HG03565 (cell line): ENCODE data around the gene GINS1.
"Not testable (repeated sequence)": the region's sequence is repeated elsewhere in the genome, so short reads cannot be mapped to it uniquely, and the experiment has no call there.

Experiments
- ATAC-seq: cut with Tn5 transposase; IDR thresholded peaks from one replicate; pipeline ENCODE4 v1.9.1; 2021; ENCODE audit warnings: mild to moderate bottlenecking, moderate library complexity; ENCODE audit not compliant: unreplicated experiment

The GINS1 gene

DNA sequence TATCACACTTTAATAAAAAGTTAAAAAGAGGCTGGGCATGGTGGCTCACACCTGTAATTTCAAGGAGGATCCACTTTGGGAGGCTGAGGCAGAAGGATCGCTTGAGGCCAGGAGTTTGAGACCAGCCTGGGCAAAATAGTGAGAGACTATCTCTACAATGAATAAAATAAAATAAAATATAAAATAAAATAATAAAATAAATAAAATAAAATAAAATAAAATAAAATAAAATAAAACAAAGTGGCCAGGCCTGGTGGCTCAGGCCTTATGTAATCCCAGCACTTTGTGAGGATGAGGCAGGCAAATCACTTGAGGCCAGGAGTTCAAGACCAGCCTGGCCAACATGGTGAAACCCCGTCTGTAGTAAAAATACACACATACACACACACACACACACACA is 65.8 kb downstream of the GINS1 start:
- not testable (repeated sequence) for ATAC-seq

DNA sequence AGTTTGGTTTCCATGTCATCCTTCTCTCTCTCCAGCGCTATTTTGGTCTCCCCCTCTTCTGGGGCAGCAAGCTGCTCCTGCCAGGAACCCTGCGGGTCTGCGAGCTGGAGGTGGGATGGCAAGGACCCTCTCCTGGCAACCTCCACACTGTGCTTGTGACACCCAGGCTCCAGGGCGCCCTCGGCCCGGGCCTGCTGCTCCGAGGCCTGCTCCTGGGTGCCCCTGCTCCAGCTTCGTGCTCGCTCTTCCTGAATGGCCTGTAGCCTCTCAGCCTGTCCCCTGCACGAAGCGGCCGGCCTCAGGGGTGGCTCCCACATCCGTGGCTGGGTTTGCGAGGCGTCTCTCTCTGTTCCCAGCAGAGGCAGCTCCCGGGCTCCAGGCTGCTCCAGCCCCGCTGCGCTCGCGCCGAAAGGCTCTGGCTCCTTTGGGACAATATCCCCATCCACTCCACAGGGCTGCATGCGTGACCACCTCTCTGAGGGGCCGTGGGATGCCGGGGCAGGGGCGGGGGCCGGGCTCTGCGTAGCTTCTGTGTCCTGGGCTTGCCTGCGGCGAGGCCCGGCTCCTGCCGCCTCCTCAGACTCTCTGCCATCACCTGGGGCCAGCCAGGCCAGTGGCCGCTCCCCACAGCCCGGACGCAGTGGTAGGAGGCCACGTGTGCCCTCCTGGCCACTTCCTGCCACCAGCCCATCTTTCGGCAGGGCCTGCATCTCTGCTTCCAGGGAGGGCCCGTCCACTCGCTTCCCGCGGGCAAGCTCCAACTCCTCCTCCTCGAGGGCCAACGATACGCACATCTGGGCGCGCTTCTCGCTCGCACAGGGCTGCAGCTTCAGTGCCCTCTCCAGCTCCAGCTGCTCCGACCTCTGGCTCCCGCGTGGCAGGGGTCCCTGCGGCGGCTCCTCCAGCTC is 68.9 kb downstream of the GINS1 start:
- no peak for ATAC-seq

DNA sequence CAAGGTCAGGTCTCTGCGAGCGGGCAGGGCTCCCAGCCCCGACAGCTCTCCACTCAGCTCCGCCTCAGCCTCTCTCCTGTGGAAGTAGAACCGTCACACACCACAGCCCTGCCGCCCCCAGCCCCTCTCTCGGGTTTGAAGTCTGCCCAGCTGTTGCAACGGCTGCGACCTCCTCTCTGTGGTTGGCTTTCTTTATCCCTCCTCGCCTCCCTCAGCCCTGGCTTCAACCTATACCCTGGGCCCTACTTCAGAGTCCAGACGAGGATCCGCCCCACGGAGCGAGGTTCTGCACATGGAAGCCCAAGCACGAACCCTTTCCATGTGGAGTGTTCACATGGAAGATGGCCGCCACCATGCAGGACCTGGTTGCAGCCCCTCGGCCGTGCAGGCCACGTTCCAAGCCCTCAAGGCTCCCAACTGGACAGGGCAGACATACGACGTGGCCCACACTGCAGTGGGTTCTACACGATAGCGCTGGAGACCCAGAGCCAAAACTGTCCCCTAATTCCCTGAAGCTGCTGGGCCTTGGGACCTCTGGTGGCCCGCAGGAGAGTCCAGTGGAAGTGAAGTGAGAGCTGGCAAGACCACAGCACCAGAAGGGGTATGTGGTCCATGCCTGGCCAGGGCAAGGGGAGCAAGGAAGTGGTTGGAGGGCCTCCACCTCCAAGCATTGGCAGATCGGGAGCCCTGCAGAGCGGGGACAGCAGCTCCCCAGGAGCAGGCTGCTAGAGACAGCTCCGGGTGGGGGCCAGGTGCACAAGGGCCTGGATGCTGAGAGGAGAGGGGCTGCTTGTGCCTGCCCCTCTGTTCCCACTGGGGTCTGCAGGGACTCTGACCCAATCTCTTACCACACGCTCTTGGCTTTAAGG is 69.8 kb downstream of the GINS1 start:
- ATAC-seq, result no peak

DNA sequence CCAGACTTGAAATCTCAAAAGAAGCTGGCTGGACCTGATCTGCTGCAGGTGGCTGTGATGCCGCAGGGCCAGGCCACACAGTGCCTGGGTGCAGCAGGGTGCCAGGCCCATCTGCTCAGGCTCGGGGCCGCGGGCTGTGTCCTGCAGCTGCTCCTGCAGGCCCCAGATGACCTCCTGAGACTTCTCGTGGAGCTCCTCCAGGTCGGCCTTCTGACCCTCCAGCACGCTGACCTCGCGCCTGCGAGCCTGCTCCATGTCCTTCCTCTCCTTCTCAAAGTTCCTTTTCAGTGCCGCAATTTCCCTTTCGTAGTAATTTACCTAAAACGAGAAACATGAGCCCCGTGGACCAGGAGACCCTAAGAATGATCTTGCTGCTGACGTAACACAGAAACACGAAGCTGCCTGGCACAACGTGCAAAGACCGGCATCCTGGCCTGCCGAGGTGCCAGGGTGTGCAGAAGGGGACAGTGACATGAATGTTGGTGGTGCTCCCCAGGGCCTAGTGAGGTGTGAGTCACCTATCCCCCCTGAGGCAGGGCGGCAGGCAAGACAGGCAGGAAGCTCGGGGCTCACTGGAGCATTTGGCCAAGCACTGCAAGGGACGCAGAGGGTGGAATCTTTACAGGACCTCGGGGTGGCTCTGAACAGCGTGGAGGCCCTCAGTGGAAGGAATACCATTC is 71.6 kb downstream of the GINS1 start:
- ATAC-seq, result no peak

DNA sequence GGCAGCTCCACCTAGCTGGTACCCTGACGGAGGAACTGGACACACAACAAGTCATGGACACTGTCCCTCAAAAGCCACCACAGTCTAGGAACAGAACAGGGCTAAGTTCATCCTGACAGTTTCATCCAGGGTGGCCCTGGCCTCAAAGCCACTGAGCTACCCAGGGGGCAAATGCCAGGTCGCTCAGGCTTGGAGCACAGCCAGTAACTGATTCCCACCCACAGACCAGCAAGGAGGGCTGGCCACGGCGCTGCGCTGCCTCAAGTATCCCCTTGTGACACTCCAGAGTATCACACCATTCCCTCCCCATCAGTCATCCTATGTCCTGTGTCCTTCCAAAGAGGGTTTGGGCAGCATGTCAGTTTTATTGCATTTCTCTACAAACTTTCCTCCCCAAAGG is 72.2 kb downstream of the GINS1 start:
- ATAC-seq, result no peak

DNA sequence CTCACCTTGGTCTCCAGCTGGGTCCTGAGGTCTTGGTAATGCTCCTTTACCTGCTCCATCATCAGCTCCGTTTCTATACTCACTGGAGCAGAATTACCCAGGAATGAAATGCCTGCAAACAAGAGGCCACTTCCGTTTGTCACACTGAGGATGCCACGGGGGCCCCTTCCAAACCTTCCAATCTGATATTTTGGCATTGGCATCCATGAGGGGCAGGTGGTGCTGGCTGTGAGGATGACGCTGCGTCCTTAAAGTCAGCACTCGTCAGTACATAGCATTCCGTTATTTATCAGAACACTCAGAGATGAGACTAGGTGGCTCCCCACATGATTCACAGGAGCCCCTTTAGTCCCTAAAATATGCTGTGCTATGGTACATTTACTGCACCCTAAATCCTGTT is 72.7 kb downstream of the GINS1 start:
- ATAC-seq, result no peak

DNA sequence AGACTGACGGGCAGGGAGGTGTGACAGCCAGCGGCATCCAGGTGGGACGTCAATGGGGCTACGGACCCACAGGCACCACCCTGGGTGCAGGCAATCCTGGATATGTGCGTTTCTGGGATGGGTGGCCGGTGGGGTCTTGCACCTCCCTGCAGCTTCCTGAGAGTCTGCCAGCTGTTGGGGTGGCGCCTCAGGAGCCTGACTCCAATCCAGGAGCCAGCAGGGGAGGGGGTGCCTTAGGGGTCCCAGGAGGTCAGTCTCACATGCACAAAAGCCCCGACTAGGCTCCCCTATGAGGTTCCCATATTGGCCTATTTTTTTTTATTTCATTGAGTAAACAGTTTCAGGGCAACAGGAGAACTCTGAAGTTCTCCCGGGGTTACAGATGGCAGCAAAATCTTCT is 73.3 kb downstream of the GINS1 start:
- no peak for ATAC-seq

DNA sequence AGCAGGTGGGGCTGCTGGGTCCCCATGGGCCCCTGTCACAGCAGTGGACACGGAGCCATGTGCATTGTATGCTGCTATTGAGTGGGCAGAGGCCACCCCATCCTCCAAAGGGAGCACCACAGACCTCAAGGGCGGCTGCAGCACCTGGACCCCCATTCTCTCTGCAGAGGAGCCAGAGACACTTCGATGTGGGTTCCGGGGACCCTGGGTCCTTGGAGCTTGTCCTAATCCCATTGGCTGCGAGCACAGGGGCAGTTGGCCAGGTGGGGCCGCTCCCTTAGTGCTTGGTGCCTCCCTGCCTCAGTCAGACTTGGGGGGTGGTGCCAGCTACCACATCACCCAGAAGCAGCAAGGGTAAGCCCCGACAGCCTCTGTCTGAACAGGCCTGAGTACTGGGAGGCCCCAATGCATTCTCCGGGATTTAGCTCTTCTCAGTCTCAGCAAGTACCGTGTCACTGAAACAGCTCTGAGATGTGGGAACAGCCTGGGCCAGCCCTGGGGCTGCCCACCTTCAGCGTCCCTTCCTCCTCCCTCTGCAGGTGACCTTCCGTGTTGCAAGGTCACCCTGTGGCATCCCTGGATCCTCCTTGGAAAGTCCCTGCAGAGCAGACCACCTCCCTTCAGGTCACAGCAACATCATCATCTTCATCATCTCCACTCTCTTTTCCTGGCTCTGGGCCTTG is 73.9 kb downstream of the GINS1 start:
- ATAC-seq, result no peak

DNA sequence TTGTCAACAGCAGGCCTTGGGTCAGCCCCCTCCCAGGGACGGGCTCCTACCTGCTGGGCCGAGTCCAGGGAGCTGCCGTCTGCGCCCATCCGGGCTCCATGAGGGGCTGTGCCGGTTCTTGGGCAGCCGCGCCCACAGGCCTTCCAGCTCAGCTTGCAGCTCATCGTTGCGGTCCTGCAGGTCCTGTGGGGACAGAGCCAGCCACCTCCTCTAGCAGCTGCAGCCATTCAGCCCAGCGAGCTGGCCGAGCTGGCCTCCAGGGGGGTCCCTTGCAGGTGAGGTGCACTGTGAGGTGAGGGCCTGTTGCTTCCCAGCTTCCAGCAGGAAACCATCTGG is 74.4 kb downstream of the GINS1 start:
- ATAC-seq, result no peak

DNA sequence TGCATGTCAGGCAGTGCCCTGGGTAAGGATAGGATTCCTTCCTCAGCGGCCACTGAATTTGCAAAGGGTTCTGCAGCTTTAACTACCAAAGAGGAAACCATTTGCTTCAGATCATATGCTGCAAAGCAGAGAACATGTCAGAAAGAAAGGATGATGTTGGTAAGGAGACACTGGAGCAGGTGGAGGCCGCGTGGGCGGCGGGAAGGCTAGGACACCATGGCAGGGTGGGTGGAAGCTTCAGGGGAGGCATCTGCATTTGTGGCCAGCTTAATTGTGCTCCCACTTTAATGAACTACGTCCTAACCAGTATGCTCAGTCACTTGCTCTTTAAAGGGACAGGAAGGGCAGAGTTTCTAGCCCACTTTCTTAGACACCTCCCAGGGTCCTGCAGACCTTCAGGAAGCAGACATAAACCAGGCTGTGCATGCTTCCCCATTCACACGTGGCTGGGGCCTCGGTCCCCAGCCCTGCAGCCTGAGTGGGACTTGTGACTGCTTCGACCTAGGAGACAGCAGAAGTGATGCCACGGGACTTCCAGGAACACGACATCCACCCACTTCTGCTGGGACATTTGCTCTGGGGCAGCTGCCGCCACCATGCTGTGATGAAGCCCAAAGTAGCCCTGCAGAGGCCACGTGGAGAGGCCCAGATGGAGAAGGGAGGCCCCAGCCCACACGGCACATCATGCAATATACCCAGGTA is 76.1 kb downstream of the GINS1 start:
- ATAC-seq, result no peak

DNA sequence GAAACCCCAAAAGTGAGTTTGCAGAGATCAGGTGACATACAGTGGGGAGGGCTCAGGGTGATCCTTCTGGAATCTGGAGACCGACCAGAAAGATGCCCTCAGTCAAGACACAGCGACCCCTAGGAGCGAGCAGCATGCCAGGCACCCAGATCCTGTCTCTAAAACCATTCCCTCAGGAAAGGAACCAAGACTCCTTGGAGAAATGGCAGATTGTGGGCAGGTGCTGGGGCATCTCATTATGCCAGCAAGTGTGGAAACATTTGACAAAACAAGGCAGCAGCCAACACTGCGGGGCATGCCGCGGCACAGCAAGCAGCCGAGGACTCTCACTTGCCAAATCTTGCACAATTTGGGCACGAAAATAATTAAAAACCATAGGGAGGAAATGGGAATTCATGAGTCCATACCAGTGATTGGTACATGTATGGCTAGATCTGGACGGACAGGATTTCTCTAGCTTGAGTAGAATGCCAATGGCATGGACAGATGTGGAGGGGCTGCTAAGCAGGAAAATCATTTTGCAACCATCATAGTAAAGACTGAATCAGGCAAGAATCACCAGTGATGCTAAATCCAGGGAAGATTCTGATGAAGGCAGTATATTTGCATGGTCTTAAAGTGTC is 76.9 kb downstream of the GINS1 start:
- no peak for ATAC-seq

DNA sequence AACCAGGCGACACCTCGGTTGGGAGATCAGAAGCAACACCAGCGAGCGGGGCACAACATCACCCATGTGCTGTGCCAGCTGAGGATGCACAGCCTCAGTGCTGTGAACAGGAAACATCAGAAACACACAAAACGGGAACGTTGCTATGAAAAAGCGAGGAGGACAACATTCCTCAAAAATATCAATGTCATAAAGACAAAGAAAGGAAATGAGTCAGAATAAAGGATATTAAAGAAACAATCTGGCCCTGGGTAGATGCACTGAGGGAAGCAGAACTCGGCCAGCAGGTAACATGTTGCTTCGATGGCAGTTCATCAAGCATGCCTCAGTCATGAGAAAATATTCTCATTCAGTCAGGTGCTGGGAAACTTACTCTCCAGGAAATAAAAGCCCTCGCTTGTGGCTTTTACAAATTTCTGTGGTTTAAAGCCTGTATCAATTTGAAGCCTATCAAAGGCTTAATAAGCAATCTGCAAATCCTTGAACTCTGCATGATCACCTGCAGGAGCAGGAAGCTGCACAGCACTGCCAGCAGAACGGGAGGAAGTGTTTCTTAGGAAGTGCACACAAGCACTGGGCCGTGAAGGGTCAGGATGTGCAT is 77.5 kb downstream of the GINS1 start:
- ATAC-seq, result no peak

DNA sequence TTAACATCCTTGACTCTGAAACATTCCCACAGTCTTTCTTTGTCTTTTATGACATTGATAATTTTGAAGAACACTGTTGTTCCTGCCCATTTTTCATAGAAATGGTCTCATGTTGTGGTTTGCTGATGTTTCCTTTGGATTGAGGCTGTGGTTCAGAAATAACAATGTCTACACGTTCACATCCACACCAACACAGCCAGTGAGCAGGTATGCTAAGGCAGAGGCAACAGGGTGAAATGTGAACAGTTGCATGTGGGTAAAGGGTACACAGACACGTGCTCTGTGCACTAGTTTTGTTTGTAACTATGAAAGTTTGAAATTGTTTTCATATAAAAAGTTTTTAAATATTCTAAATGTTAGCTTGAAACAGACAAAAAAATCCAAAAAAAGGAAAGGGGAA is 78.4 kb downstream of the GINS1 start:
- ATAC-seq, result no peak

DNA sequence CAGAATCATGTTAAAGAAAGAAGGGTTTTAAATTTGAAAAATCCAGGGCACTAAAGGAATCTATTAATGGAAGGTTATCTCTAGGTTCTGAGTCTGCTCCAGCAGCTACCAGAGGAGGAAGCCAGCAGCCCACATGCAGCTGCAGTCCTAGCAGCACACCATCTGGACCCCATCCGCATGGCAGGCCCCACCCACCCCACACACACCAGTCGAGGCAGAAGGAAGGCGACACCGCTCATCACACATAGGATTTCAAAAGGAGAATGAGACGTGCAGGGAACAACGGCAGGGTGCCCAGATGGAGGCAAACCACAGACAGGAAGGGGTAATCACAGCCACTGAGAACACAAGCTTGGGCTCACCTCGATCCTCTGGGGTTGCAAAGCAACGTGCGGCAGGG is 78.9 kb downstream of the GINS1 start:
- no peak for ATAC-seq

DNA sequence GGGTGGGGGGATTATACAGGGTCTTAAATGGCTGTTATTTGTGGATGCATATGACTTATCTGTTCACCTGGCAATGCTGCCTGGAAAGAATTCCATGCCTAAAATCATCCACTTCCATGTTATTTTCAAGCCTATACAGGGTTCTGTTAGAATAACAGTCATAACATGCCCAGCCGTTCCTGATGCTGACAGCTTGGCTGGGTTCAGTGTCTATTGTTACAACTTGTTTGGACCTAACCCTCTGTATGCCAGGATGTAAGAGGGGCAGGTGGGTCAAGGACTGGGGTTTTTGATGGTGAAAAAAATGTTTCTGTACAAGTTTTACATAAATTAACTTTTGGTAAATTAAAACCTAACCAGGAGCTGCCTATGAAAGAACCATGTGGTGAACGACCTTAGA is 79.8 kb downstream of the GINS1 start:
- no peak for ATAC-seq

DNA sequence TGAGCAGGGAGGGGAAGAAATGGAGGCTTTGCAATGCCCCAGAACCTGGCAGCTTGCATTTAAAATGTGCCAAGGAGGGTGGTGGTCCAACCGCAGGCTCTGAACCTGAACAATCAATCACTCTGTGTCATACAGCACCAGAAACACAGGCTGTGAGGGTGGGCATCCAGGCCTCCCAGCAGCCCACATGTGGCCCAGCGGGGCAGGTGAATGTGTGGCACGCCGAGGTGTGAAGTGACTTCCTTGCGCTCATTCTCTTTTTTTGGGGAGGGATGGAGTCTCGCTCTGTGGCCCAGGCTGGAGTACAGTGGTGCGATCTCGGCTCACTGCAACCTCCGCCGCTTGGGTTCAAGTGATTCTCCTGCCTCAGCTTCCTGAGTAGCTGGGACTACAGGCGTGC is 80.5 kb downstream of the GINS1 start:
- ATAC-seq, result no peak

DNA sequence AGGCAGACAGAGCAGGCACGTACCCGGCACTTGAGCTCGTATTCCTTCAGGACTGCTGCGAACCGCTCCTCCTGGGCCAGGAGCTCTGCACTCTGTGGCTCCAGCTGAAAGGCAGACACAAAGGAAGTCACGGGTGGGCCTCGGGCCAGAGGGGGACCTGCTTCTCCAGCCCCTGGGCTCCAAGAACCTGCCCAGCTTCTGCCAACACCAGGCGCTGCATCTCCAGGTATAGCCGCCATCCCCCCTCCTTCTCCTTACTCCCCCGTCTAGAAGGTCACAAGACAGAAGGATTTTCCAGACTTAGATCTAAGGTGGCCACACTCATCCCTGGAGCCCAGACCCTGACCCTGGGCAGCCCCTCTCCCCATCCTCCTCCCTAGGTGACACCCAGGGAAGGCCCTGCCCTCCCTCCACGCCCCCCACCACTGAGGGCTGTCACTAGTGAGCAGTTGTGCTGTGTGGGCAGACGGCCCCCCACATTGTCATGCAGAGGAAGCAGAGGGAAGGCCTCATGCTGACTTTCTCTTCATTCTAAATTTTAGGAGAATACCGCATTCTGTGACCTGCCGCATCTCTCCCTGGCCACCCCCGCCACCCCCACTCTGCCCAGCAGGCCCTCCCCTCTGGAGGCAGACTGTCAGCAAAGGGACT is 81.9 kb downstream of the GINS1 start:
- ATAC-seq, result no peak

DNA sequence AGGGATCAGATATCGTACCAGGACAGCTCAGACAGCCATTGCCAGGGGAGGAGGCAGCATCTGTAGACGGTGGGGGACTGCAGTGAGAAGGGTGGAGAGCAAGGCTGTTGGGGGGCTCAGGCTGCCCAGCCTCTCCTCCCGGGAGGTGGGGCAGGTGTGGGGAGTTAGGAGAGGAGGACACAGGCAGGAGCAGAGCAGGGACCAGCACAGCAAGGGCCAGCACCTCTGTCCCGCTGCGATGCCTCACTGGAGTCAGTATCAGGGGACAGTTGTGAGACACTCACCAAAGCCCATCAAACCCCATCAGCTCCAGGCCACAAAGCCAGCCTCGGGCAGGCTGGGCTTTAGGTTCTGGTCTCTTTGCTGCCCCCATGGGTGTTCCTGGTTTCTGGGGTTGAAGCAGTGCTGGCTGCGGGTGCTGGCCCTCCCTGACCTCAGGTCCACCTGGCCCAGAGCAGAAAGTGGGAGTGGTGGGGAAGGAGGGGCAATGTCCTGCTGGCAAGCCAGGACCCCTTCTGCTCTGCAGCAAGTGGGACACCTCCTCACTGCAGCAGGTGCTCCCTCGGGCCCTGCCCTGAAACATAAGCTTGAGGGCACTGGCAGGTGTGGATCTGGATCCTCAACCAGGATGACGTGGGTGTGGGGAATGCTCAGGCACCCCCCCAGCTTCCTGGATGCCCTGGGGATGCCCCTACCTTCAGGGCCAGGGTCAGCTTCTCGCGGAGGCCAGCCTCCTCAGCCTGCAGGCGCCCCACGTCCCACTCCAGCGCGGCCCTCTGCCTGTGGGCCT is 83.4 kb downstream of the GINS1 start:
- ATAC-seq, result no peak
